ENCODE data around the gene KRT8. TPM values are rescaled to one million over a fixed set of nuclear protein-coding genes. Genes with fewer than 3 reads are reported as not detected.

KRT8 gene
- total and polyA plus RNA-seq, 2 of the 13 experiments (the other 11 are each of a cell fraction or from before 2014, with no cell fraction given): 498 to 718 TPM

- TF ChIP-seq ZSCAN5A (CRISPR knock-in tag; IDR thresholded peaks at IDR 0.05; ENCODE audit: borderline replicate concordance) (peak; percentile 38; the same call in 1 of the 2 replicates), ZNF749 (CRISPR knock-in tag; IDR thresholded peaks at IDR 0.05; ENCODE audit: borderline replicate concordance) (no peak), GABPB1 (CRISPR knock-in tag; IDR thresholded peaks at IDR 0.05) (peak; percentile 33; the same call in 1 of the 2 replicates), BRD4 (CRISPR knock-in tag; IDR thresholded peaks at IDR 0.05) (no peak), ZNF687 (CRISPR knock-in tag; IDR thresholded peaks at IDR 0.05) (peak; percentile 76), ZNF574 (CRISPR knock-in tag; IDR thresholded peaks at IDR 0.05) (0 out of 2 replicates have a peak, but pooled peaks have one; percentile 37), ATF7 (IDR thresholded peaks at IDR 0.05) (peak; percentile 51), ATF7 (CRISPR knock-in tag; IDR thresholded peaks at IDR 0.05) (no peak), NFYC (CRISPR knock-in tag; IDR thresholded peaks at IDR 0.05) (0 out of 2 replicates have a peak, but pooled peaks have one; percentile 29), ARID5B (CRISPR knock-in tag; IDR thresholded peaks at IDR 0.05) (peak; percentile 67), MEIS2 (CRISPR knock-in tag; IDR thresholded peaks at IDR 0.05) (peak; percentile 93), ZBTB7A (CRISPR knock-in tag; IDR thresholded peaks at IDR 0.05) (no peak), CTCF (CRISPR knock-in tag; IDR thresholded peaks at IDR 0.05) (peak; percentile 96)
These were observed 20.2 kb downstream of the KRT8 start (continued) for GRCh38 chr12:52884526-52885293.
